CD4-positive, alpha-beta memory T cell (primary cell): Measurements from ENCODE around the gene HSPB9. TPM values are rescaled to one million over a fixed set of nuclear protein-coding genes. Genes with fewer than 3 reads are reported as not detected.

ENCODE experiments used
- CTCF ChIA-PET: fragments of 350-600 bp; sonication (Branson Sonifier 250); formaldehyde crosslinking; loops from one replicate; lab custom pipeline; 2021; ENCODE audit warnings: inconsistent platforms; ENCODE audit not compliant: partially characterized antibody; lab: Charles Lee
- POLR2A ChIA-PET: fragments of 350-600 bp; sonication (Branson Sonifier 250); formaldehyde crosslinking; loops from one replicate; lab custom pipeline; 2021; ENCODE audit not compliant: partially characterized antibody; lab: Charles Lee
- DNase-seq, 5 donors: peaks; one replicate each; pipeline versions ENCODE4 v3.0.0 to v3.0.0-alpha.2; 2020 to 2022; ENCODE audit warnings: mixed read lengths in 1 of 5
- H3K27ac ChIP-seq: one replicate; pipeline ENCODE4 v1.7.0; 2013; ENCODE audit warnings: low read depth, low read length
- H3K27me3 ChIP-seq: 2 replicates; pipeline ENCODE4 v1.7.0; 2013; ENCODE audit warnings: mild to moderate bottlenecking, low read length, moderate library complexity; ENCODE audit not compliant: insufficient read depth
- H3K36me3 ChIP-seq: 2 replicates; pipeline ENCODE4 v1.7.0; 2013; ENCODE audit warnings: mild to moderate bottlenecking, low read length, moderate library complexity; ENCODE audit not compliant: insufficient read depth
- H3K4me1 ChIP-seq: 2 replicates; pipeline ENCODE4 v1.7.0; 2013; ENCODE audit warnings: mild to moderate bottlenecking, low read length, moderate library complexity; ENCODE audit not compliant: insufficient read depth
- H3K4me3 ChIP-seq, 2 donors: one replicate each; pipeline ENCODE4 v1.7.0; 2013; ENCODE audit warnings: low read length in 2 of 2, mild to moderate bottlenecking in 1 of 2
- H3K9me3 ChIP-seq, 2 donors: one replicate each; pipeline ENCODE4 v1.7.0; 2013; ENCODE audit warnings: low read length in 2 of 2, control low read depth in 1 of 2; ENCODE audit not compliant: control insufficient read depth in 1 of 2
- H3K27ac Mint-ChIP-seq, 7 donors: one replicate each; pipeline ENCODE4 v1.8.0; 2020 to 2021; ENCODE audit warnings: mixed read lengths in 7 of 7, mild to moderate bottlenecking in 6 of 7, inconsistent platforms in 3 of 7, moderate library complexity in 3 of 7
- H3K27me3 Mint-ChIP-seq, 2 donors: one replicate each; pipeline ENCODE4 v1.8.0; 2020 to 2021; ENCODE audit warnings: mixed read lengths in 2 of 2
- H3K36me3 Mint-ChIP-seq, 2 donors: one replicate each; pipeline ENCODE4 v1.8.0; 2020 to 2021; ENCODE audit warnings: mixed read lengths in 2 of 2, inconsistent platforms in 1 of 2, mild to moderate bottlenecking in 1 of 2
- H3K4me1 Mint-ChIP-seq, 4 donors: one replicate each; pipeline ENCODE4 v1.8.0; 2020 to 2021; ENCODE audit warnings: mixed read lengths in 4 of 4, mild to moderate bottlenecking in 1 of 4
- H3K4me3 Mint-ChIP-seq, 8 donors: one replicate each; pipeline ENCODE4 v1.8.0; 2020 to 2021; ENCODE audit warnings: mixed read lengths in 8 of 8, mild to moderate bottlenecking in 7 of 8, moderate library complexity in 6 of 8, inconsistent platforms in 3 of 8
- H3K9me3 Mint-ChIP-seq, 8 donors: one replicate each; pipeline ENCODE4 v1.8.0; 2020 to 2021; ENCODE audit warnings: mixed read lengths in 8 of 8, mild to moderate bottlenecking in 5 of 8, inconsistent platforms in 3 of 8, moderate library complexity in 1 of 8
- intact Hi-C: fragments of 100-400 bp; cut with micrococcal nuclease; formaldehyde crosslinking; loops from one replicate; pipeline ENCODE4 v1.15.1; 2023
- polyA plus RNA-seq, 2 donors: library from polyadenylated mRNA; unstranded; fragments of 300-500 nt; fragmentation: Illumina TruSeq; gene quantifications; one replicate each; pipeline ENCODE4 v1.2.3, GENCODE V29; 2021
- total RNA-seq, 2 experiments: library from RNA; stranded (reverse); gene quantifications; one replicate each; pipeline ENCODE4 v1.2.3, GENCODE V29; 2021

The HSPB9 gene
- total and polyA plus RNA-seq, 4 experiments from 2014 or later = not detected

DNA sequence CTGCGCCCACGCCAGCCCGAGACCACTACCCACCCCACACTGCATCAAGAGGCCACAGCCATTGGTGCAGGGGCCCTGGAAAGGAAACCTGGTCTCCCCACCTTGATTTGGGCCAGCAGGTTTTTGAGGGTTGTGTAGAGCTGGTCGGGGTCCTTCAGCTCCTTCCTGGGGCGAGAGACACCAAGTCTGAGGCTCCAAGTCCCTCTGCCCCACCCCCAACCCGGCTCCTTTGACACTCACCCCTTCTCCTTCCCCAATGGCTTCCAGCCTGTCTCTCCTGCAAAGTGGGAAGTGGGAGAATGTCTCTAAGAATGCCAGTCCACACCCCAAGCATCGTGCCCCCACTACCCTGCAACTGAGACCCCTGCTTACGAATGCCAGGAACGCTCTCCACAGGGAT lies 8.5 kb upstream of the HSPB9 start:
- H3K27ac Mint-ChIP-seq = peak overlapping the region in 4 of 7 donors; percentile 43 to 85 (median 58)
- DNase-seq = no peak
- no peaks in the 10 kb centered on the region for H3K27me3 Mint-ChIP-seq
- H3K4me1 ChIP-seq = peaks cover 31% of the 10 kb centered on the region
- H3K36me3 Mint-ChIP-seq = peaks cover 13 to 16% of the 10 kb centered on the region in 2 donors
- H3K27ac ChIP-seq = no peak overlapping the region
- peaks cover 25 to 62% (median 44%) of the 10 kb centered on the region in 4 donors for H3K4me1 Mint-ChIP-seq
- intact Hi-C loops = no loop called here
- no peaks in the 10 kb centered on the region for H3K9me3 ChIP-seq
- no peaks in the 10 kb centered on the region for H3K36me3 ChIP-seq
- H3K4me3 ChIP-seq = no peak overlapping the region
- no peaks in the 10 kb centered on the region for H3K27me3 ChIP-seq
- POLR2A ChIA-PET = interaction anchor here (1.5 to 3.1 kb wide), 5 partner anchors 9 to 152 kb away, joined by 3 to 45 read pairs (median 8); partner anchors contain the start of genes DNAJC7 and NKIRAS2
- no peak overlapping the region for H3K4me3 Mint-ChIP-seq
- CTCF ChIA-PET = interaction anchor here (2.1 to 8.1 kb wide), 7 partner anchors 47 to 150 kb away, joined by 5 to 124 read pairs (median 39); partner anchors contain the start of genes CNP, DNAJC7 and NKIRAS2
- H3K9me3 Mint-ChIP-seq = peaks cover 0 to 3% (median 0%) of the 10 kb centered on the region in 8 donors

DNA sequence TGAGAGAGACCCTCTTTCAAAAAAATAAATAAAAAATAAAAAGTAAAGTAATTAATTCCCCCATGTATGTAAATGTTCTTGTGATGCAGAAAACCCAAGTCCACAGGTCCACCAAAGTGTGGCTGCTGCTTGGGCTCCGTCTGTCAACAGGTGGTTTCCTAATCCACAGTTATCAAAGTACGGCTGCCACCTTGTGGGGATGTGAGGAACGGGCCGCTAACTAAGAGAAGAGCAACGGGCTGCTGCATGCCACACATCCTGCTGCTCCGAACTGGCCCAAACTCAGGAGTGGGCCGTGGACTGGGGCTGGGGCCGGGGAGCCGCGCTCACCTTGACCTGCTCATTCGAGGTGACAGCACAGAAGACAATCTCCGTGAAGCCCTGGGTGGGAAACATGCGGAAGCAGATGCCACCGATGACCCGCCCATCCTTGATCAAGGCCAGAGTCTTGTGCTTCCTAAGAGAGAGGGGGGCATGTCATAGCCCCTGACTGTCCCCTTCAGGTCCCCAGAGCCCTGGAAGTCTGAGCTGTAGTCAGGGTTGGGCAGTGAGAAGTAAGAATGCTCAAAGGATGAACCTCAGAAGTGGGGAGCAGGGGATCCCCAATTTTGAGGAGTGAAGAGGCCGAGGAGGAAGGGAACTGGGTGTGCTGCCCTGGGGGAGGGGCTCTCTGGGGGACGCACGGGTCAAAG lies 5.8 kb upstream of the HSPB9 start:
- Histone ChIP-seq H3K27me3 (no peaks in the 10 kb centered on the region), H3K9me3 (no peaks in the 10 kb centered on the region), H3K4me1 (peaks cover 24% of the 10 kb centered on the region), H3K4me3 (no peak overlapping the region), H3K36me3 (no peaks in the 10 kb centered on the region), H3K27ac (no peak overlapping the region)
- DNase-seq = peak; percentile 80 to 88 (median 81)
- CTCF ChIA-PET = interaction anchor here (0.7 to 8.1 kb wide), 8 partner anchors 9 to 272 kb away, joined by 3 to 124 read pairs (median 10); partner anchors contain the start of genes DNAJC7, GHDC, NKIRAS2 and STAT3
- peaks cover 8 to 11% of the 10 kb centered on the region in 2 donors for H3K36me3 Mint-ChIP-seq
- intact Hi-C loops = loop anchor here (1.0 to 5.0 kb wide), 4 partner anchors 50 to 154 kb away; partner anchors contain the start of gene KCNH4
- peak overlapping the region in 6 of 7 donors; percentile 13 to 79 (median 68) for H3K27ac Mint-ChIP-seq
- no peaks in the 10 kb centered on the region for H3K9me3 Mint-ChIP-seq
- peaks cover 19 to 55% (median 34%) of the 10 kb centered on the region in 4 donors for H3K4me1 Mint-ChIP-seq
- POLR2A ChIA-PET = interaction anchor here (1.1 to 5.3 kb wide), 3 partner anchors 9 to 151 kb away, joined by 3 to 28 read pairs (median 4); partner anchors contain the start of genes CNP and DNAJC7
- peak overlapping the region in 4 of 8 donors; percentile 1 to 43 (median 22) for H3K4me3 Mint-ChIP-seq
- no peaks in the 10 kb centered on the region for H3K27me3 Mint-ChIP-seq

DNA sequence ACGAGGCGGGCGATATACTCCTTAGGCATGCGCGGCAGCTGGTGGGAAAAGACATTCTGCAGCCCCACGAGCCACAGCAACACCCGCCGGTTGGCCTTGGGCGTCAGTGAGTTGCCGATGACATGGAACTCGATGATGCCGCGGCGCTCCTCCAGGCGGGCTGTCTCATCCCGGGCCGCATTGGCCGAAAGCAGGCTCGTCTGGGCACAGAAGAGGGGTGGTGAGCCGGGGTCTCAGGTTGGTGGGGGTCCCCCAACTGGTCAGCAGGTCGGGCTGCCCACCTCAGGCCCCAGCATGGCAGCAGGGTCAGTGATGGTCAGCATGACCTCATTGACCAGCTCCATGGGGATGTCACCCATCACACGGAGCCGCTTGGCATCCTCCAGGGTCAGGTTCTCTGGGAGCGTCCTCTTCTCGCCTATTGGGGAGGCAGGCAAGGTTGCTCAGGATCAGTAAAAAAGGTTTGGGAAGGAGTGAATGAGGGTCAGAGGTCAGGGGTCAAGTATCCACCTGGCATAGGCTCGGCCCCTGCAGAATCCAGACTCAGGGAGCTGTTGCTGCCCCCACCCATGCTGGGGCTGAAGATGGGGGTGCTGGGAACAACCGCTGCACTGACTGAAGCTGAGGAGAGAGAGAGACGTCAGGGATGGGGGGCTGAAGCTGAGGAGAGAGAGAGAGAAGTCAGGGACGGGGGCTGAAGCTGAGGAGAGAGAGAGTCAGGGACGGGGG lies 5.0 kb upstream of the HSPB9 start:
- Mint-ChIP-seq H3K27ac (peak overlapping the region in 1 of 7 donors; percentile 79), H3K4me1 (peaks cover 16 to 49% (median 29%) of the 10 kb centered on the region in 4 donors), H3K36me3 (peaks cover 8 to 11% of the 10 kb centered on the region in 2 donors), H3K27me3 (no peaks in the 10 kb centered on the region), H3K4me3 (no peak overlapping the region), H3K9me3 (no peaks in the 10 kb centered on the region)
- DNase-seq = no peak
- POLR2A ChIA-PET = interaction anchor here (1.1 to 5.3 kb wide), 2 partner anchors 101 to 151 kb away, joined by 4 to 28 read pairs; partner anchors contain the start of genes CNP and DNAJC7
- Histone ChIP-seq H3K9me3 (no peaks in the 10 kb centered on the region), H3K27ac (no peak overlapping the region), H3K27me3 (no peaks in the 10 kb centered on the region), H3K36me3 (no peaks in the 10 kb centered on the region), H3K4me1 (peaks cover 20% of the 10 kb centered on the region), H3K4me3 (no peak overlapping the region)
- intact Hi-C loops = loop anchor here (5.0 kb wide), 1 partner anchor 65 kb away; the partner anchor contains the start of gene KCNH4
- CTCF ChIA-PET = interaction anchor here (0.6 to 8.1 kb wide), 12 partner anchors 10 to 271 kb away, joined by 3 to 124 read pairs (median 8); partner anchors contain the start of genes CNP, DNAJC7, GHDC and NKIRAS2

DNA sequence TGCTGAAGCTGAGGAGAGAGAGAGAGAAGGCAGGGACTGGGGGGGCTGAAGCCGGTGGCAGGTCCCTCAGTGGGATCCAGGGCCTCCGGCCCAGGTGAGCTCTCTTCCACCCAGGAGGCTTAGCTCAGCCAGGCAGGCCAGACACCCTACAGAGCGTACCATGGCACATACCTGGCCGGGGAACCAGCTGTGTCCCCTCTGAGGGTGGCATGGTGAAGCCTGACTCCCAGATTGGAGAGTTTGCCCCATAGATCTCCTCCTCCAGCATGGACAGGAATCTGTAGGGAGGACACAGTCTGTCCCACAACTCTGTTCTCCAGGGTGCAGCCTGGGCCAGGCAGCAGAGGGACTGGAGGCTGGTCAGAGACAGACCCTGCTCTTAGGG lies 4.5 kb upstream of the HSPB9 start:
- Histone ChIP-seq H3K27me3 (no peaks in the 10 kb centered on the region), H3K9me3 (no peaks in the 10 kb centered on the region), H3K4me3 (no peak overlapping the region), H3K36me3 (no peaks in the 10 kb centered on the region), H3K27ac (no peak overlapping the region), H3K4me1 (peaks cover 15% of the 10 kb centered on the region)
- no peaks in the 10 kb centered on the region for H3K27me3 Mint-ChIP-seq
- POLR2A ChIA-PET = interaction anchor here (1.1 to 5.3 kb wide), 2 partner anchors 101 to 152 kb away, joined by 4 to 28 read pairs; partner anchors contain the start of genes CNP and DNAJC7
- peak overlapping the region in 2 of 7 donors; percentile 22 to 53 for H3K27ac Mint-ChIP-seq
- CTCF ChIA-PET = interaction anchor here (0.6 to 8.1 kb wide), 11 partner anchors 10 to 271 kb away, joined by 3 to 124 read pairs (median 9); partner anchors contain the start of genes CNP, DNAJC7, GHDC and NKIRAS2
- intact Hi-C loops = loop anchor here (5.0 kb wide), 1 partner anchor 64 kb away; the partner anchor contains the start of gene KCNH4
- peaks cover 7 to 8% of the 10 kb centered on the region in 2 donors for H3K36me3 Mint-ChIP-seq
- peak overlapping the region in 3 of 8 donors; percentile 8 to 37 (median 29) for H3K4me3 Mint-ChIP-seq
- H3K9me3 Mint-ChIP-seq = no peaks in the 10 kb centered on the region
- peaks cover 12 to 43% (median 25%) of the 10 kb centered on the region in 4 donors for H3K4me1 Mint-ChIP-seq
- no peak for DNase-seq

DNA sequence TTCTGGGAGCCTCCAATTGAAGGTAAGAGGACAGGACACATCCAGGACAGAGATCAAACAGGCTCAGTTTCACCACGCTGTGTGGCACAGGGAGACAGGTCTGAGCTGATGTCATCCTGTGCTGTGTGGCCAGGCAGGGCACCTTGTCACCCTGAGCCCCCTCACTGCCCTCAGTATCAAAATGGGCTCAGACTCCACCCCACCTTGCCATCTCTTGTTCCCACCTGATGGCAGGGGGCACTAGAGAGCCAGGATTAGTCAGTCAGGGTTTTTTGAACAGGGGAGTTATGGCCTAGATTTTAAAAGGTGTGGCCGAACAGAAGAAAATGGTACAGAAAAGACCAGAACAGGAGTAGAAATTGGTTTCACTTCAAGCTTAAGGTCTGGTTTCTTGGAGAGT lies 4.1 kb upstream of the HSPB9 start:
- peak; percentile 30 to 43 (median 33) for DNase-seq
- Histone ChIP-seq H3K4me3 (no peak overlapping the region), H3K9me3 (no peaks in the 10 kb centered on the region), H3K27ac (no peak overlapping the region), H3K4me1 (peaks cover 11% of the 10 kb centered on the region), H3K36me3 (no peaks in the 10 kb centered on the region), H3K27me3 (no peaks in the 10 kb centered on the region)
- peak overlapping the region in 3 of 7 donors; percentile 22 to 53 (median 47) for H3K27ac Mint-ChIP-seq
- H3K4me3 Mint-ChIP-seq = peak overlapping the region in 7 of 8 donors; percentile 15 to 61 (median 37)
- H3K36me3 Mint-ChIP-seq = peaks cover 7 to 8% of the 10 kb centered on the region in 2 donors
- ChIA-PET POLR2A (interaction anchor here (5.3 kb wide), 1 partner anchor 102 kb away, joined by 28 read pairs; the partner anchor contains the start of gene DNAJC7), CTCF (interaction anchor here (0.7 to 8.1 kb wide), 8 partner anchors 18 to 155 kb away, joined by 3 to 124 read pairs (median 12); partner anchors contain the start of genes CNP, DNAJC7 and NKIRAS2)
- no peaks in the 10 kb centered on the region for H3K9me3 Mint-ChIP-seq
- no peaks in the 10 kb centered on the region for H3K27me3 Mint-ChIP-seq
- peaks cover 12 to 43% (median 25%) of the 10 kb centered on the region in 4 donors for H3K4me1 Mint-ChIP-seq
- intact Hi-C loops = loop anchor here (5.0 kb wide), 1 partner anchor 64 kb away; the partner anchor contains the start of gene KCNH4

DNA sequence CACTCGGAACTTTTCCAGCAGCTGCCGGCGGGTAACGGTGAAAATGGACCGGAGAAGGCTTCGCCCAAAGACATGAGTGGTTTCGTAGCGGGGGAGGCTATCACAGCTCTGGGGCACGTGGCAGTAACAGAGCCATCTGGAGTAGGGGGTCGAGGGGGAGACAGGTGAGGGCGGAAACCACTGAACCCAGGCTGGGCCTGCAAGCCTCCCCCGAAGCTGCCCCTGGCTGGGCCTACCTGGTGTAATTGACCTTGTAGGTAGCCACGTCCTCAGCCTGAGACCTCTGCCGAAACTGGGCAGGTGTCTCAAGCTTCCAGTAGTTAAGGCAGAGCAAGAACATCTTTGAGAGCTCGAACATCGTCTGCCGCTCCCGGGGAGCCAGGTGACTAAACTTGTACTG lies 3.3 kb upstream of the HSPB9 start:
- no peaks in the 10 kb centered on the region for H3K27me3 ChIP-seq
- no peak overlapping the region for H3K27ac ChIP-seq
- no peak overlapping the region for H3K4me3 ChIP-seq
- intact Hi-C loops = loop anchor here (5.0 kb wide), 1 partner anchor 63 kb away; the partner anchor contains the start of gene KCNH4
- POLR2A ChIA-PET = interaction anchor here (0.8 to 5.3 kb wide), 2 partner anchors 10 to 103 kb away, joined by 4 to 28 read pairs; partner anchors contain the start of gene DNAJC7
- H3K4me1 ChIP-seq = peaks cover 11% of the 10 kb centered on the region
- no peaks in the 10 kb centered on the region for H3K9me3 ChIP-seq
- Mint-ChIP-seq H3K4me3 (peak overlapping the region in 4 of 8 donors; percentile 13 to 59 (median 44)), H3K36me3 (peaks cover 8 to 9% of the 10 kb centered on the region in 2 donors), H3K4me1 (peaks cover 12 to 43% (median 24%) of the 10 kb centered on the region in 4 donors), H3K9me3 (no peaks in the 10 kb centered on the region), H3K27me3 (no peaks in the 10 kb centered on the region), H3K27ac (peak overlapping the region in 2 of 7 donors; percentile 22 to 23)
- DNase-seq = no peak
- no peaks in the 10 kb centered on the region for H3K36me3 ChIP-seq
- CTCF ChIA-PET = interaction anchor here (1.2 to 8.1 kb wide), 13 partner anchors 11 to 156 kb away, joined by 3 to 124 read pairs (median 6); partner anchors contain the start of genes CNP, DNAJC7 and NKIRAS2
